Activated CD8-positive, alpha-beta memory T cell treated with anti-CD3 and anti-CD28 coated beads for 4 hours (primary cell): ENCODE data around the gene ADD1.
A peak's percentile ranks its signal among the peaks of the same experiment; 100 is the strongest.
"Not testable (repeated sequence)": the region's sequence is repeated elsewhere in the genome, so short reads cannot be mapped to it uniquely, and the experiment has no call there.

Experiments used
- DNase-seq, 2 donors: peaks; one replicate each; pipeline ENCODE4 v3.0.0-alpha.2; 2020; ENCODE audit warnings: low read depth in 2 of 2

Gene ADD1

DNA sequence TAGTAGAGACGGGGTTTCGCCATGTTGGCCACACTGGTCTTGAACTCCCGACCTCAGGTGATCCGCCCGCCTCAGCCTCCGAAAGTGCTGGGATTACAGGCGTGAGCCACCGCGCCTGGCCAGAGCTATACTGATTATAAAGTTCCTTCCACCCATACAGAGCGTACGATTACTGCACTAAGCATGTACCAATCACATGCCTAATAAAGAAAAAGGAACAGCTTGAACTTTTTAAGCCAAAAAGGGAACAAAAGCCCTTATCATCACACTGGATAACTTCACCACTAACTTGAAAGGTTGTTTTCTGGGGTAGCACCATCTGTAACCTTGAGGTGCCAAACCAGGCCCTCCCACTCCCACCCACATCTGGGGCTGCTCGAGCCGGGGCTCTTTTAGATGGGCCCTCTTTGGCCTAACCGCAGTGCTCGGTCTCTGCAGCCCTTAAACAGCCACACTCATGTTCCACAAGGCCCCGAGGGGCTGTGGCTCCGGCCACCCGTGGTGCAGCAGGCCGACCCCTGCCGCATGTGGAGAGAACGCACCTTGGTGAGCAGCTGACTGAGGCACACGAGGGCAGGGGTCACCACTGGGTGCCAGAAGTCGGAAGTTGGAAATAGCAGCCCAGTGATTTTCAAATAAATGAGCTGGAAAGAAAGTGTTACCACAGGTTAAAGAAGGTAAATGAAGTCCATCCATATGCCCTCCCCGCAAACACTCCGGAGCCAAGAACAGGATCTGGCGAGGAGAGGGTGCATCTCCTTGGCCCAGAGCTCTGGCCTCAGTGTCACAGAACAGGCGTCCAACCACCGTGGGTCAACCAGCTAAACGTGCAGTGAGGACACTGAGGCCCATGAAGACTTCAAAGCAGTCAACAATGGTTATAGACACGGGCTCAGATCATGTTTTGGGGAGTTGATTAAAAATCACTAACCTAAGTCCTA, 101.2 kb downstream of the ADD1 start:
- no peak for DNase-seq

GRCh38 chr4:2945619-2946604, 102.3 kb downstream of the ADD1 start:
- not testable (repeated sequence) for DNase-seq

DNA sequence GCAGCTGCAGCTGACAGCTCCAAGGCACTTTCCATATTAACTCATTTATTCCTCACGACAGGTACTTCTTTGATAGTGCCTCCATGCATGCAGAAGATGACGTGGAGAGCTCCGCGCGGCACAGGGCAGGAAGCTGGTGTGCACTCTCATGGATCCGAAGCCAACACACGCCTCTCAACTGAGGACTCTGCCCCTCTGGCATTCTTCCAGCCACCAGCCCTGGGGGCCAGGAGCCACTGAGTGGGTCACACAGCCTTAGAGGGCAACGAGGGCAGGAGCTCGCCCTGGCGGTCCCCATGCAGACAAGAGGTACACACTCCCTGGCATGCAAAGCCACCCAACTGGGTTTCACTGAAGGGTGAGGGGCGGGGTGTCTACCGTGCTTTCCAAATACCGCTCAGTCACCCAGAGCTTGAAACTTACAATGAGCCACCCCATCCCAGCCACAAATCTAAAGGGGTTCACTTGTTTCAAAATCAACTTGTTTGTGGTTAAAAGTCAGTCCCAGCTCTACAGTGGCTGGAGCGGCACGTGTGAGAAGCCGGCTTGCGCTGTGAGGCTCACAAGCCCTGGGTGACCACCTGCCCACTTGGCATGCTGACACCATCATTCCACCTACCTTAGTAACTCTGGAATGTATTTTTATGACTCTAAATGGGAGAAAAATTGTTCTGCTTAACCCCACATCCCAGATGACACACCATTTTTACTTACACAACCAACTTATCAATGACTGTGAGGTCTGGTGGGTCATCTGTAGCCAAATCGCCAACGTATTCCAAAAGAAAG, 103.4 kb downstream of the ADD1 start:
- DNase-seq = no peak

DNA sequence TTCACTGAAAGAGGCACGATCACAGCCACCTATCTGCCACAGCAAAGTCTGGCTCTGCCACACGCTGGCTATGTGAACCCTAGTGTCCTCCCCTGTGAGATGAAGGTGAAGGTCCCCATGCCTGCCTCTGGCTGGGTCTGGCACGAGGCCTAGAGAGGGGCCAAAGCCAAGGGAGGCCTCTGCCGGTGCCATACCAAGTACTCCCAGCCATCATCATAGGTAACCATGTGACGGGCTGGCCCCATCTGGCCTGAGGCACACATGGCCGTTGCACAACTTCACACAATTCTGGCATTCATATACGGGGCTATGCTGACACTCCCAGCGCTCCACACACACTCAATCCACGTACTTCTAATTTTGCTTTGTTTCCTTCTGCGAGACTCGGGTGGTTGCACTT, 104.3 kb downstream of the ADD1 start:
- DNase-seq = no peak

- DNase-seq = no peak
These were observed 105.5 kb downstream of the ADD1 start for GRCh38 chr4:2948895-2949781.

- no peak for DNase-seq
These were observed 106.1 kb downstream of the ADD1 start for GRCh38 chr4:2949782-2950125.

GRCh38 chr4:2950221-2950989, 106.8 kb downstream of the ADD1 start:
- DNase-seq = no peak

- no peak for DNase-seq
These were observed 109.9 kb downstream of the ADD1 start for GRCh38 chr4:2953496-2953895.

DNA sequence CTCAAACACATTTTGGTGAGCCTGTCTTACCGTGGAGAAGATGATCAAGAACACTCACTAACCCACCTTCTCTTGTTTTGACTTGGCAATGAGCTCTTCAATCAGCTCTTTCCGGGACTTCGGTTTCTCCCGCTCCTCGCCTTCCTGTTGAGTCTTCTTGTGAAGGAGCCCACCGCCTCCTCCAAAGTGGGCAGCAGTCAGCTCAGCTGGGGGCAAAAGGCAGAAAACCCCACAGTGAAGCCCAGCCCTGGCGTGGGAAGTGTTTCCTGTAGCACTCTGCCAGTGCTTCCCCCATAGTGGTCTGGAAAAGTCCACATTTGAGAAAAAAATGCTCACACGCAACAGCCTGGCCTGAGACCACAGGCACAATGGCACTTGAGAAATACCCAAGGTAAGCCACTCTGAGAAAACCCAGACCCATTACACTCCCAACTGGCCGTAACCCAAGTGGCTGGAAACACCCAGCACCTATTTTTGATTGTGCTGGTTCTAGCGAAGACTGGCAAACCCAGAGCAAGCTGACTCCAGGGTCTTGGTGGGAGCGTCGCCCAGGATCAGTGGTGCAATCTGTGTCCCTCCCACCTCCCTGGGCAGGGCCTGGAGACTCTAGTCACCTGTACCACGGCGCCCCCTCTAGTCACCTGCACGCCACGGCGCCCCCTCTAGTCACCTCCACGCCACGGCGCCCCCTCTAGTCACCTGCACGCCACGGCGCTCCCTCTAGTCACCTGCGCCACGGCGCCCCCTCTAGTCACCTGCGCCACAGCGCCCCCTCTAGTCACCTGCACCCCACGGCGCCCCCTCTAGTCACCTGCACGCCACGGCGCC, 110.9 kb downstream of the ADD1 start:
- no peak for DNase-seq

GRCh38 chr4:2955186-2956044, 111.8 kb downstream of the ADD1 start:
- not testable (repeated sequence) for DNase-seq

DNA sequence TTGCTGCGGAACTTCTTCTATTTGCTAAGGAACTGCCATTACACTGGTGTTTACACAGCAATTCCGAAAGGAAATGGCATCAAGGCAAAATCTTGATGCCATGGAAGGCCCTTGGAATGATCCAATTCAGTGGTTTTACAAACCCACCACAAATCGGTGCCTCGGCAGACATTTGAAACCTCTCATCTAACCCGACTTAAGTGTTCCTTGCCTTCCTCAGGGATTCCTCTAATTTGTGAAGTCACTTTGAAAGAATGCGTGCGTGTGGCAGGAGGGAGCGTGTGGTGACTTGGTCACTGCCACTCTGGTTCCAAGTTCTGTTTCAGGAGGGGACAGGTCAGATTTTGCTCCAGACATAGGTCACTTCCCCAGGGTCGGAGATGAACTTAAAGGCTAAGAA, 114.8 kb downstream of the ADD1 start:
- DNase-seq = no peak

DNA sequence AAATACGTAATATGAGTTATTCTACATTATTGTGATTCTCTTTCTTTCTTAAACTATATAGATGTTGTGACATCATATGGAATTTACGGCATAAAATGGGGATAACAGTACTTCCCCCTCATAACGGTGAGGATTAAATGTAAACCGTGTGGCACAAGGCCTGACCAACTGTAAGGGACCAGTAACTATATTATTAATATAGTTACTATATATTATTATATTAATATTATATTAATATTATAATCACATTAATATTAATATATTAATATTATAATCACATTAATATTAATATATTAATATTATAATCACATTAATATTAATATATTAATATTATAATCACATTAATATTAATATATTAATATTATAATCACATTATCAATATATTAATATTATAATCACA, 116.8 kb downstream of the ADD1 start:
- DNase-seq = not testable (repeated sequence)

GRCh38 chr4:2961421-2961810, 117.8 kb downstream of the ADD1 start:
- DNase-seq = no peak

DNA sequence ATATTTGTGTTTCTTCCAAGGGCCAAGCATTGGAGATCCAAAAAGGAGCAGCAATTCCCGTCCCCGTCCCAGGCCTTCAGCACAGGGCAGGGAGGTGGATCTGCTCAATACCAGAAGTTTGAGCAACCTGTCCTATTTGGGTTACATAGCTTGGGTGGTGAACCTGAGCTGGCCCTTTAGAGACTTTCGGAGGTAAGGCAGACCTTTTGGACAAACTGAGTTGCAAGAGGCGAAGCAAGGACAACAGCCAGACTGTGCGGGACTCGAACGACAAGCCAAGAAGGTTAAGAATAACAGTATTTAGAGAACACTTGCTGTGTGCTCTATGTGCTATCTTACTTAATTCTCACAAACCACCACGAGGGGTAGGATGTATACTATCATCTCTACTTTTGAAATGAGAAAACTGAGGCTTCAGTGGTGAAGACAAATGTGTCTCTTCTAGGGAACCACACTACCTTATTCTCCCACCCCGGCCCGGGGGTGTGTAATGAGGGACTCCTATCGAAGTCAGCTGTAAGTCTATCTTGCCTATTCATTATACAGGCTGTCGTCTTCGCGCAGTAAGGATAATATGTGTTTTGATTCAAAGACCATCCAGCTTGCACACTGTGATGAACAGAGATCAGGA, 118.3 kb downstream of the ADD1 start:
- no peak for DNase-seq

GRCh38 chr4:2962614-2963174, 119.0 kb downstream of the ADD1 start:
- no peak for DNase-seq

DNA sequence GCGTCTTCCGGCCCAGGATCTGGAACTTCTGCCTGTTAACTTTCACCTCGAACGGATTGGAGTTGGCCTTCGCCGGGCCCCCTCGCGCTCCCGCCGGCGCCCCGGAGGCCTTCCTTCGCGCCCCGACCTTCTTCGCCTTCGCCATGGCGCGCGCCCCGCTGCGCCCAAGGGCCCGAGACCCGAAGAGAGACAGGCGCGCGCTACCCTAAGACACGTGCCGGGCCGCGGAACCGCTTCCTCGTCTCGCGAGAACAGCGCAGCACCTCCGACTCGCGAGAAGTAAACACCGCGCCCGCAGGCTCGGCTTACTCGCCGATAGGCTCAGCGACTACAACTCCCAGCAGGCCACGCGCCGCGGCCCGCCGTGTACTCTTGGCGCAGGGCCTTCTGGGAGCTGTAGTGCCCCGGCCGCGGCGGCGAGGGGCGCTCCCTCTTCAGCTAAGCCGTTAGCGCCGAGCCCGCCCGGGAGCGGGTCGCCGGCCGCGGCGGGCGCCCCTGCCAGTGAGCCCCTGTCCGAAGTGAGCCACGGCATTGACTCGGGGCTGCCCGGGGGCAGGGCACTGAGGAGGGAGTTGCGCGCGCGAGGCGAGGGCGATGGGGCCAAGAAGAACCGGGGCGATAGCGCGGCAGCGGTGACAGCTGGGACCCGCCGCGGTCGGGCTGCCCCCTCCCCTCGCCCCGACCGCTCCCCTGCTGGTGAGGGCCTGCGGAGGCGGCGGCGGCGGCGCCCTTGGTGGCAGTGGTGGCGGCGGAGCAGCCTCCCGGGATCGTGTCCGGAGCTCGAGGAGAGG, 119.7 kb downstream of the ADD1 start, which contains the start of the genes GRK4 and NOP14:
Gene GRK4 (plus strand): TSS at position 397 of the 791 bp plus-strand sequence. CDS start 500 bp downstream, outside the sequence.
Gene NOP14 (minus strand): TSS at position 232 of the 791 bp plus-strand sequence. CDS start 87 bp downstream, at position 145.
- DNase-seq = peak; percentile 94 to 97
